ENCODE measurements around the gene PAK5. TPM values are rescaled to one million over a fixed set of nuclear protein-coding genes. Genes with fewer than 3 reads are reported as not detected.

The PAK5 gene
- total RNA-seq, 1 donor from 2014 or later, result 0.17 TPM

GRCh38 chr20:9594284-9594875, 244.5 kb downstream of the PAK5 start:
- TF ChIP-seq CTCF (IDR thresholded peaks at IDR 0.05; ENCODE audit: insufficient read depth, low read length, poor library complexity, severe bottlenecking), result no peak
- no peak for DNase-seq (ENCODE audit: low read depth)
- H3K4me3 ChIP-seq (ENCODE audit: low read depth, low read length), result no peak overlapping the region

GRCh38 chr20:9592419-9592818, 246.5 kb downstream of the PAK5 start:
- Histone ChIP-seq H3K36me3 (ENCODE audit: control insufficient read depth, insufficient read depth, low read length) (no peaks in the 10 kb centered on the region), H3K27me3 (ENCODE audit: control insufficient read depth, insufficient read depth, low read length) (no peaks in the 10 kb centered on the region), H3K4me3 (ENCODE audit: low read depth, low read length) (no peak overlapping the region)
- TF ChIP-seq CTCF (IDR thresholded peaks at IDR 0.05; ENCODE audit: insufficient read depth, low read length, poor library complexity, severe bottlenecking), result no peak
- DNase-seq (ENCODE audit: low read depth), result no peak

More at GRCh38 chr20:9594284-9594875, 244.5 kb downstream of the PAK5 start:
- no peaks in the 10 kb centered on the region for H3K27me3 ChIP-seq (ENCODE audit: control insufficient read depth, insufficient read depth, low read length)
- H3K36me3 ChIP-seq (ENCODE audit: control insufficient read depth, insufficient read depth, low read length), result no peaks in the 10 kb centered on the region

- Histone ChIP-seq H3K36me3 (ENCODE audit: control insufficient read depth, insufficient read depth, low read length) (no peaks in the 10 kb centered on the region), H3K4me3 (ENCODE audit: low read depth, low read length) (no peak overlapping the region), H3K27me3 (ENCODE audit: control insufficient read depth, insufficient read depth, low read length) (no peaks in the 10 kb centered on the region)
- no peak for TF ChIP-seq CTCF (IDR thresholded peaks at IDR 0.05; ENCODE audit: insufficient read depth, low read length, poor library complexity, severe bottlenecking)
- no peak for DNase-seq (ENCODE audit: low read depth)
Observed at GRCh38 chr20:9591080-9591479, 247.8 kb downstream of the PAK5 start.

- TF ChIP-seq CTCF (IDR thresholded peaks at IDR 0.05; ENCODE audit: insufficient read depth, low read length, poor library complexity, severe bottlenecking), result no peak
- no peak for DNase-seq (ENCODE audit: low read depth)
- H3K36me3 ChIP-seq (ENCODE audit: control insufficient read depth, insufficient read depth, low read length), result no peaks in the 10 kb centered on the region
Observed at GRCh38 chr20:9590189-9590588, 248.7 kb downstream of the PAK5 start.

GRCh38 chr20:9588706-9589105, 250.2 kb downstream of the PAK5 start:
- no peaks in the 10 kb centered on the region for H3K36me3 ChIP-seq (ENCODE audit: control insufficient read depth, insufficient read depth, low read length)
- TF ChIP-seq CTCF (IDR thresholded peaks at IDR 0.05; ENCODE audit: insufficient read depth, low read length, poor library complexity, severe bottlenecking), result no peak

More at GRCh38 chr20:9590189-9590588, 248.7 kb downstream of the PAK5 start:
- Histone ChIP-seq H3K4me3 (ENCODE audit: low read depth, low read length) (no peak overlapping the region), H3K27me3 (ENCODE audit: control insufficient read depth, insufficient read depth, low read length) (no peaks in the 10 kb centered on the region)

GRCh38 chr20:9583151-9583550, 255.7 kb downstream of the PAK5 start:
- no peak overlapping the region for H3K4me3 ChIP-seq (ENCODE audit: low read depth, low read length)
- H3K27me3 ChIP-seq (ENCODE audit: control insufficient read depth, insufficient read depth, low read length), result no peaks in the 10 kb centered on the region
- H3K36me3 ChIP-seq (ENCODE audit: control insufficient read depth, insufficient read depth, low read length), result no peaks in the 10 kb centered on the region
- no peak for TF ChIP-seq CTCF (IDR thresholded peaks at IDR 0.05; ENCODE audit: insufficient read depth, low read length, poor library complexity, severe bottlenecking)
- no peak for DNase-seq (ENCODE audit: low read depth)

More at GRCh38 chr20:9588706-9589105, 250.2 kb downstream of the PAK5 start:
- H3K27me3 ChIP-seq (ENCODE audit: control insufficient read depth, insufficient read depth, low read length), result no peaks in the 10 kb centered on the region
- H3K4me3 ChIP-seq (ENCODE audit: low read depth, low read length), result no peak overlapping the region
- no peak for DNase-seq (ENCODE audit: low read depth)
